Kidney (tissue), 14 donors: Measurements from ENCODE around the gene LMBR1. TPM values are rescaled to one million over a fixed set of nuclear protein-coding genes. Genes with fewer than 3 reads are reported as not detected.

Experiments used
- DNase-seq, 5 donors: peaks; one replicate each; pipeline ENCODE4 v3.0.0-alpha.2; 2013 to 2020
- FAIRE-seq: peaks from 2 replicates; lab custom pipeline; 2012; peaks lifted over from hg19 to GRCh38; lab: Jason Lieb, UNC
- H3K27ac ChIP-seq, 2 donors: one replicate each; pipeline ENCODE4 v1.7.0; 2013; ENCODE audit warnings: low read depth in 2 of 2, low read length in 2 of 2, inconsistent platforms in 1 of 2
- H3K27me3 ChIP-seq: one replicate; pipeline ENCODE4 v1.7.1; 2013; ENCODE audit warnings: low read length, inconsistent platforms; ENCODE audit not compliant: control insufficient read depth, insufficient read depth
- H3K36me3 ChIP-seq, 3 donors: one replicate each; pipeline versions ENCODE4 v1.7.0 to v1.7.1; 2013; ENCODE audit warnings: low read length in 3 of 3, control low read depth in 1 of 3, inconsistent platforms in 1 of 3; ENCODE audit not compliant: insufficient read depth in 3 of 3, control insufficient read depth in 2 of 3
- H3K4me1 ChIP-seq, 3 donors: one replicate each; pipeline versions ENCODE4 v1.7.0 to v1.7.1; 2013; ENCODE audit warnings: low read length in 3 of 3, inconsistent platforms in 1 of 3, low read depth in 1 of 3; ENCODE audit not compliant: control insufficient read depth in 2 of 3, insufficient read depth in 2 of 3
- H3K4me3 ChIP-seq, 3 donors: one replicate each; pipeline versions ENCODE4 v1.7.0 to v1.8.1; 2013; ENCODE audit warnings: low read length in 3 of 3, control low read depth in 1 of 3, inconsistent platforms in 1 of 3
- H3K9ac ChIP-seq, 3 donors: one replicate each; pipeline versions ENCODE4 v1.7.0 to v1.7.1; 2013; ENCODE audit warnings: low read length in 3 of 3, control low read depth in 1 of 3, inconsistent platforms in 1 of 3
- H3K9me3 ChIP-seq, 3 donors: one replicate each; pipeline versions ENCODE4 v1.7.0 to v1.7.1; 2013; ENCODE audit warnings: low read length in 3 of 3, control low read depth in 1 of 3, inconsistent platforms in 1 of 3; ENCODE audit not compliant: control insufficient read depth in 2 of 3, insufficient read depth in 1 of 3
- intact Hi-C: fragments of 100-400 bp; cut with DNase I; formaldehyde crosslinking; loops from one replicate; pipeline ENCODE4 v1.11.1; 2022
- polyA plus RNA-seq: library from polyadenylated mRNA; stranded (reverse); fragments of 350-450 nt; fragmentation: Illumina TruSeq; extraction: RNeasy Lipid Tissue Mini Kit (QIAGEN cat#74804); gene quantifications from one replicate; pipeline ENCODE4 v1.2.3, GENCODE V29; 2014; ENCODE audit warnings: low read depth, low replicate concordance; ENCODE audit not compliant: insufficient read depth
- total RNA-seq: library from RNA; stranded (reverse); fragmentation: NEBNext Ultra II Directional; extraction: Animal tissue kit (Norgen Biotek cat#: 25700); gene quantifications from one replicate; pipeline ENCODE4 v1.2.1, GENCODE V29; 2021
- TF ChIP-seq, protein P1 (sequence below): IDR thresholded peaks from 3 replicates; pipeline ENCODE4 v1.5.1; 2012; ENCODE audit warnings: mild to moderate bottlenecking, moderate library complexity, borderline replicate concordance; ENCODE audit not compliant: insufficient read depth; ENCODE audit errors: extremely low read depth
- donor health status: control.
- donor health status: control.
- donor health status: control.
- donor health status: control.
- donor health status: control.
- donor health status: DM: yes; HTN: yes; CAD: no.
- donor health status: Normal renal cell carcinoma (clear cell type).

LMBR1 gene
- total and polyA plus RNA-seq, 2 donors from 2014 or later, result 19.6 to 82.6 TPM

DNA sequence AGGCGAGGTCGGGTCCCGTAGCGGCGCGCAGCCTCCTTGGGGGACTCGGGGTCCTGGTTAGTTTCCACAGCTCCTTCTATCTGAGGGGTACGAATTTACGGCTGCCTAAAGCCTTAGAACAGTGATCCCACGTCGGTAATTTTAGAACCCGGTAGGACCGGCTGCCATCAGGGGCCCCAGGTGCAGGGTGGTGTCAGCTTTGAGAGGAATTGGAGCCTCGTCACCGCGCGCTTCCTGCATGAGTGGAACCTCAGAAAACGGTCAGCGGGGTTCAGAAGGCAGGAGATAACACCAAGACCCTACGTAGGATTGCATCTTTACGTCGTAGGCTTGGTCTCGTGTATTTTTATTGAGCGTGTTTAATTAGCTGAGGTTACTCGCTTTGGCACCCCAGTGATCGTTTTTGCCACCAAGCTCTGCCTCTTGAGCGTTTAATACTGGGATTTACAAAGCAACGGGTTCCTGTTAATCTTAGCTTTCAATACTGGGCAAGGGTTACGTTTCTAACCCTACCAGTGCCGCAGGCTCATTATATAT is 252.0 kb downstream of the LMBR1 start:
- Histone ChIP-seq H3K27me3 (no peaks in the 10 kb centered on the region), H3K4me3 (peak overlapping the region; percentile 66 to 89 (median 77)), H3K4me1 (peaks cover 0 to 10% (median 4%) of the 10 kb centered on the region in 3 donors), H3K36me3 (no peaks in the 10 kb centered on the region), H3K9ac (peak overlapping the region; percentile 33 to 85 (median 68)), H3K9me3 (peaks cover 0 to 9% (median 0%) of the 10 kb centered on the region in 3 donors), H3K27ac (peak overlapping the region in 1 of 2 donors; percentile 53)
- TF ChIP-seq, protein P1, sequence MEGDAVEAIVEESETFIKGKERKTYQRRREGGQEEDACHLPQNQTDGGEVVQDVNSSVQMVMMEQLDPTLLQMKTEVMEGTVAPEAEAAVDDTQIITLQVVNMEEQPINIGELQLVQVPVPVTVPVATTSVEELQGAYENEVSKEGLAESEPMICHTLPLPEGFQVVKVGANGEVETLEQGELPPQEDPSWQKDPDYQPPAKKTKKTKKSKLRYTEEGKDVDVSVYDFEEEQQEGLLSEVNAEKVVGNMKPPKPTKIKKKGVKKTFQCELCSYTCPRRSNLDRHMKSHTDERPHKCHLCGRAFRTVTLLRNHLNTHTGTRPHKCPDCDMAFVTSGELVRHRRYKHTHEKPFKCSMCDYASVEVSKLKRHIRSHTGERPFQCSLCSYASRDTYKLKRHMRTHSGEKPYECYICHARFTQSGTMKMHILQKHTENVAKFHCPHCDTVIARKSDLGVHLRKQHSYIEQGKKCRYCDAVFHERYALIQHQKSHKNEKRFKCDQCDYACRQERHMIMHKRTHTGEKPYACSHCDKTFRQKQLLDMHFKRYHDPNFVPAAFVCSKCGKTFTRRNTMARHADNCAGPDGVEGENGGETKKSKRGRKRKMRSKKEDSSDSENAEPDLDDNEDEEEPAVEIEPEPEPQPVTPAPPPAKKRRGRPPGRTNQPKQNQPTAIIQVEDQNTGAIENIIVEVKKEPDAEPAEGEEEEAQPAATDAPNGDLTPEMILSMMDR, result no peak
- DNase-seq, result no peak
- intact Hi-C loops, result no loop called here
- FAIRE-seq, result no peak

DNA sequence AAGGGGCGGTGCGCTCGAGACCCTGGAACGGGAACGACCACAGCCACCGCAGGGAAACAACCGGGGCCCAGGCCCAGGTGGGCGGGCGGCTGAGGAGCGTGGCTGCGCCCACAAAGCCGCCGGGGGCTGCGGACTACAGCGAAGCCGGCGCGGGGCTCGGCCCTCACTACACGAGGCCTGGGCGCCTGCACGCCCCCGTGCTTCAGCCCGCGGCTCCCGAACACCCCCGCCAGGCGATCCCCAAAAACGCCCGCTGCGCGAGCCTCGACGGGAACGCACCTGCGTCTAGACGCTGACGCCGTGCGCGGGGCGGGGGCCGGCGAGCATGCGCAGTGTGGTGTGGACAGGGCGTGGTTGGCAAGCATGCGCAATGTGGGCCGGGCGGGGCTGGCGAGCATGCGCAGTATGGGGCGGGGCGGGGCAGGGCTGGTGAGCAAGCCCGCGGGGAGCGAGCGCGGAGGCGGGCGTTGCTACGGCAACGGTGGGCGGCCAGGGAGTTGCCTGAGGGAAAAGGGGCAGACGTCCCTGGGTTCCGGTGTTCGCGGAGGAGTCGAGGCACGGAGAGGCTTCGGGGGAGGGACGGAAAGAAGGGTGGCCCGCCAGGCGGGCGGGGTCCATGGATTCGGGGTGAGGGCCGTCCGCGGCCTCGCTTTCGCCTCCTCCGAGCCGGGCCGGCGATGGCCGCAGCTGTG is 252.6 kb downstream of the LMBR1 start, which contains the start of gene RNF32:
RNF32 (plus strand) TSS at position 518 of the 692 bp plus-strand sequence. CDS start 3,104 bp downstream, outside the sequence.
- intact Hi-C loops, result no loop called here
- Histone ChIP-seq H3K27me3 (no peaks in the 10 kb centered on the region), H3K36me3 (no peaks in the 10 kb centered on the region), H3K9me3 (peaks cover 0 to 9% (median 0%) of the 10 kb centered on the region in 3 donors), H3K27ac (peak within 1 kb of the TSS in 1 of 2 donors; percentile 53), H3K4me3 (peak within 1 kb of the TSS; percentile 66 to 89 (median 77)), H3K4me1 (peaks cover 0 to 10% (median 4%) of the 10 kb centered on the region in 3 donors), H3K9ac (peak within 1 kb of the TSS; percentile 33 to 85 (median 68))
- no peak for FAIRE-seq
- DNase-seq, result peak; percentile 95 to 99 (median 97)
- TF ChIP-seq, protein P1, result no peak

DNA sequence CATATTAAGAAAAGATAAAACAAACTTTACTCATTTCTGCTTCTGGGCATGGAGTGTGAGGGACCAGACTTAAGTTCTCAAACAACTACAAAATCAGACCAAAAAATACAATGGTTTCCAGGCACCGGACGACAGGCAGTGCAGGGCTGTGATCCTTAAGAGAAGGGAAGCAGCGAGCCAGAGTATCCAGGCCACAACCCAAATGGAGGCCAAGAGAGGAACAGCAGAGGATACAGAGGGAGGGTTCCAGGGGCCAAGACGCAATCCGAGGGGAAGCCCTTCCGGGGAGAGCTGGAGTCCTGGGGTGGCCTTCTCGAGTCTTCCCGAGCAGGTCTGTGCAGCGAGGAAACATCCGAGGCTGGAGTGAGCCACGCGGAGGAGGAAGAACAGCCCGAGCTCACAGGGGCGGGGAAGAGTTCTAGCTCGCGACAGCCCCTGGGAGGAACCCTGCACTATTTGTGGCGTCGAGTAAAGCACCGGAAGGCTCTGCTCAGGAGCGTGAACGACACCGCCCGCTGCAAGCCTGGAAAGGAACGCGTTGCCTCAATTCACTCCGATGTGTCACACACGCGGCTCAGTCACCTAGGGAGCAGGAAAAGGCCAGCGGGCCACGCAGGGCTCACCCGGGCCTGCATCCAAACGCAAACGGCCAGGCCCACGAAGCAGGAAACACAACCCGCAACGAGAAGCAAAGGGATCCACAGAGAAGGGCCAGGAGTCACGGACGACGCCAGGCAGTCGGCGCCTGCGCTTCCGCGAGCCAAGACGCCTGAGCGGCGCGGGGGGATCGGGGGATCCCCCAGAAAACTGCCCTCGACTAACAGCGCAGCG is 253.3 kb downstream of the LMBR1 start:
- TF ChIP-seq, protein P1, result no peak
- H3K27me3 ChIP-seq, result no peaks in the 10 kb centered on the region
- H3K9me3 ChIP-seq, result peaks cover 0 to 9% (median 0%) of the 10 kb centered on the region in 3 donors
- DNase-seq (peak in 3 of 5 donors; percentile 34 to 78 (median 71)), FAIRE-seq (no peak)
- H3K9ac ChIP-seq, result peak overlapping the region in 2 of 3 donors; percentile 6 to 35
- H3K4me3 ChIP-seq, result peak overlapping the region; percentile 41 to 89 (median 59)
- peaks cover 0 to 10% (median 4%) of the 10 kb centered on the region in 3 donors for H3K4me1 ChIP-seq
- intact Hi-C loops, result no loop called here
- H3K36me3 ChIP-seq, result no peaks in the 10 kb centered on the region
- no peak overlapping the region for H3K27ac ChIP-seq
